Putamen (tissue), 1 donor: ENCODE results near the gene CPM.

Experiments used
- DNase-seq: peaks from one replicate; pipeline ENCODE4 v3.0.0-alpha.2; 2016; ENCODE audit warnings: low spot score

The CPM gene

DNA sequence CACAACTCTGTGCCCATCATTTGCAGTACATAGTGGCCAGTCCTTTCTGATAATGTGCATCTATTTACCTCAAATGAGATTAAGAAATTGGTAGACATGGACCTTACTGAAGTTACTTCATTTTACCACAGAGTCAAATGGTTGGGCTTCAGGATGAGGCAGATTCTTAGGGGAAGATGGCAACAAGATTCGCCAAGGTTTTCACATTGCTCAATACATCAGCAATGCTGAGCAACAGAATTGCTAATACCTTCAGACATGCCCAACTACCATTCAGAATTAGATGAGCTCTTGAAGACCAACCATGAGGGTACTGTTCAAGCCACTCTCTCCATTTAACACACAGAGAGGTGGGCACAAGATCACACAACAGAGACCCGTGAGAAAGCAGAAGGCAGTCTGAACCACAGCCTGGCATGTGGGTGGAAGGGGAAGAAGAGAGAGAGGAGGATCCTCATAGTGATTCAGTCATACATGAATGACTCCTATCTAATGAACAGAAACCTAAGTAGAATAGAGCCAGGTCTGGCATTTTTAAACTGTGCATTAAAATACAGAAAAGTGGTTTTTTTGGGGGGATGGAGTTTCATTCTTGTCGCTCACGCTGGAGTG is 28.5 kb downstream of the CPM start:
- DNase-seq = no peak

GRCh38 chr12:68903511-68903910 is 29.5 kb downstream of the CPM start:
- no peak for DNase-seq

DNA sequence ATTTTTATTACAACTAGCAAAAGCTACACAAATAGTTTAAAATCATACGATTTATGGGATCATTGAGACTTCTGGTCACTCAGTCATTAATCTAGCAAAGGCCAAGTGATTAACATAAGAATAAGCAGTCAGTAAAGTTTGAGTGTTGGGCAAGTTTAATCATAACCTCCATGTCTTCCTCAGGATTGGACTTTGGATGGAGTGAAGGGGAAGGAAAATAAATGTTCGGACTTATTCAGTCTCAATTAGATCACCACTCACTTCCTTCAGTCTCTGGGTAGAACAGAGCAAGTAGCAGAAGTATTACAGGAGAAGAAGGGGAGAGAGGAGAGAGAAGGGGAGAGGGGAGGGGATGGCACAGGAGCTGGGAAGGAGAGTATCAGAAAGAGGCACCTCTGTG is 31.4 kb downstream of the CPM start:
- no peak for DNase-seq

DNA sequence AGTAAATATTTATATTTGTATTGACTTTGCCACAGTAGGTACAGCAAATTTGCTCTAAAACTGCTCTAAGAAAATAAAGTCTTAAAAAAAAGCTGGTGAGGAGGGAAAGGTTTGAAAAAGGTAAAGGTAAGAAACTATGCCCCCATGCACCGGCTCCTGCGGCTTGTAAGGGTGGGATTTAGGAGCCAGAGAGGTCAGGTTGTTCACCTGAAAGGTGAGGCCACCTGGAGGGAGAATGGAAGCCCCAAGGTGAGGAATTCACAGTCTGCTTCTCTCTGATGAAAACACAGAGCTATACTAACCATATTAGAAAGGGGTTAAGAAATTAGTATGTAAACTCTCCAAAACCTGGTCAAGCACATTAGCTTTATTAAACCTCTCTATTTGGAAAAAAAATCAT is 31.8 kb downstream of the CPM start:
- DNase-seq = no peak

DNA sequence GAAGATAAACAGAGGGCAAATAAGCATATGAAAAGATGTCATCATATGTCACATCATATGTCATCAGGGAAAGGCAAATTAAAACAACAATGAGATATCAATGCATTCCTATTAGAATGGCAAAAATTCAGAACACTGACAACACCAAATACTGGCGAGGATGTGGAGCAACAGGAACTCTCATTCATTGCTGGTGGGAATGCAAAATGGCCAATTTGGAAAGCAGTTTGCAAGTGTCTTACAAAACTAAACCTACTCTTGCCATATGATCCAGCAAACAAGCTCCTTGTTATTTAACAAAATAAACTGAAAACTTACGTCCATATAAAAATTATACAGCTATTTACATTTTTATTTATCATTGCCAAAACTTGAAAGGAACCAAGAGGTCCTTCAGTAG is 32.7 kb downstream of the CPM start:
- DNase-seq = no peak

DNA sequence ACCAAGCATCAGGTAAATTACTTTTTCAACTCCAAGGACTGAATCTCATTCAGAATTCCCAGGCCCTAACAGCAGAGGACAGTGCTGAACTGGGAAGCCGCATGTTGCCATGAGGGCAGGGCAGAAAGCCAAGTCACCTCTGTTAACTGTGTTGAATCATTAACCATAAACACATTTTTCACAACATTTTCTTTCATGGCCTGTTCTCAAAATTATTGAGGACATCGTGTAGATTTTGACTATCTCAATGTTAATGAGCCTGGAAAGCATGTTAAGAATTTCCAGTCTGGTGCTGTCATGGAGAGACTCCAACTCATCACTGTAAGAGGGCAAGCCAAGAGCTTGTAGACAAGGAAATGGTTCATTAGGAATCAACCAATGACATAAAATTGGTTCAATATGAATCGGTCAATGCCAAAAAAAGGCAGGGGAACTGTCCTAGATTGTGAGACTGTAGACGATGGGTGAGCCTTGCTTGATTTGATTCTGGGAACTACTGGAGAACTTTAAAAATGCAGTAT is 33.7 kb downstream of the CPM start:
- DNase-seq = no peak

GRCh38 chr12:68896881-68897540 is 36.0 kb downstream of the CPM start:
- DNase-seq = no peak

- DNase-seq = no peak
Measured at GRCh38 chr12:68894276-68894855, 38.6 kb downstream of the CPM start.

DNA sequence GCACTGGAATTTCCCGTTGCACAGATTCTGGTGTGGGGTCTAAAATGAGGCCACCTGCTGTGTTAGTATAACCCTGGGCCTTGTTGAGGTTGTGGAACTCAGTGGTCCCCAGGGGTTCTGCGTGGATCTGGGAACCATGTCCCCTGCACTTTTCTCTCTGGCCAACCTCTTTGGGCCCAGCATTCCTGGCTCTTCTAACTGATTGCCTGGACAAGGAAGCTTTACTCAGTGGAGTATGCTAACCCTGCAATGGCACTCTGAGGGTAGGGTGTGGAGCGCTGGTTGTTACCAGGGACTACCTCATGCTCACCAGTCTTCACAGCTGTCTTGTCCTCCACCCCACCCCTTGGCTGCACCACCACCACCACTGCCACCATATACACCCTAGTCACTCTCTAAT is 39.2 kb downstream of the CPM start:
- no peak for DNase-seq

DNA sequence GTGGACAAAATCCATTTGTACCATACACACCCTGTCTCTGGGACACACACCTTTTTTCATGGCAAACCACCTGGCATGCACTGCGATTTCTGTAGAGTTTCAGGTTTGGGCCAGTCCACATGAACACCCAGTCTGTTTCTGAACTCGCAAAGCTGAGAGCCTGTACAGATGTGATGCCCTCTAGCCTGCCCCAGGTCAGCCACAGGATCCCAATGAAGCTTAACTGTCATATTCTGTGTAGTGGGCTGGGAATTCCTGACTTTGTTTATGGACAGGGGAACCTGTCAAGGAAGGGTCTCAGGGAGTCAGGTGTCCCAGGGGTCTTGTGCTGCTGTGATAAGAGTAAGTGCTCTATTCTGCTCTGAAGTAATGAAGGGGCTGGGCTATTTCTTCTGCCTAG is 39.8 kb downstream of the CPM start:
- no peak for DNase-seq

GRCh38 chr12:68891141-68891540 is 41.8 kb downstream of the CPM start:
- no peak for DNase-seq

- DNase-seq = no peak
Measured at GRCh38 chr12:68890701-68891113, 42.3 kb downstream of the CPM start.

GRCh38 chr12:68888243-68888642 is 44.7 kb downstream of the CPM start:
- DNase-seq = no peak

DNA sequence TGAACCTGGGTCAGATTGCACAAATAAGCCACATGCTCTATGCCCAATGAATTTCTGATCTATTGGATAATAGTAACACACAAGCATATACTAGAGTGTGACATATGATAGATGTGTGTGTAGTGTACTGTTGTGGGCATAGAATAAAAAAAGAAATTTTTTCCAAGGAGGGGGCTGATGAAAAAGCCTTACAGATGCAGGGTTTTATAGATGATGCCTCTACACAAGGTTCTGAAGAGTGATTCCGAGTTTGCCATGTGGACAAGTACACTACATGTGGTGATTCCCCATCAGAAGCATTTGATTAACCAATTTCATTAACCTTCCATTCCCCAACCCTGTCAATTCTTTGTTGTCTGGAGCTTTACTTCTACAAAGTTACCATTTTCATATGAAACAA is 45.3 kb downstream of the CPM start:
- no peak for DNase-seq

DNA sequence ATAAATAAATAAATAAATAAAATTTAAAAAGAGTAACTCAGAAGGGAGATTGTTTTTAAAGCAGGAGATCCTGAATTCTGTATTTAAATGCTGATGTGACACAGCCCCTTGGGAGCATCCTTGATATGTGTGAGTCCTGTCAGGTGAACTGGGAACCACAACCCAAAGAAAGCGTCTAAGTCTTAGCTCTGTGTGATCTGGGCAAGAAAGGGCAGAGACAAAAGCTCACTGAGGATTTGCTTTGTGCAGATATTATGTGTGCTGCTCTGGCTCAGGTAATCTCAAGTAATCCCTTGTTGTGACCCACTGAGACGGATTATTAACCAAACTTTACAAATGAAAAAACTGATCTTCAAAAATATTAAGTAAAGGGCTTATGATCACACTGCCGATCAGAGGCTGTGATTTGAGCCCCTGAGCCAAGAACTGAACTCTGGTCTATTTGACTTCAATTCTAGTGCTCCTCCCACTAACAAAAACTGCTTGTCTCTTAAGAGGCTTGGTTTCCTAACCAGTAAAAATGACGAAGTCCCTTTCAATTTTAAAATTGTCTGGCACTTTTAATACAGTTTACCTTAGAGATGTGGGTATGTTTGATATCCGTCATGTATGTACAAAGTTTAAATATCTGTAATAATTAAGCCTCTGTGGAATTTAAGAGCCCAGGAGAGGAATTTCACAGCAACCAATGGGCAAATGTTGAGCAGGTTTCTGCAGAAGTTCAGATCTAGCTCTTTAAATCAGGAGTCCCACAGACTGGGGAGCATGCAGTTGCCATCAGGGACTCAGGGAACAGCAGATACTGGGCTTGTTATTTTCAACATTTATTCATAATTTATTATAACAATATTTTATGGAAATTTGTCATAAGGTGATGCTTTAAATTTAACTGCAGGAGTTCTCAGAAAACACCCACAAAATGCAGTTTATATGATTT is 46.1 kb downstream of the CPM start:
- no peak for DNase-seq

GRCh38 chr12:68885381-68885780 is 47.6 kb downstream of the CPM start:
- DNase-seq = no peak

GRCh38 chr12:68884251-68884650 is 48.7 kb downstream of the CPM start:
- no peak for DNase-seq

DNA sequence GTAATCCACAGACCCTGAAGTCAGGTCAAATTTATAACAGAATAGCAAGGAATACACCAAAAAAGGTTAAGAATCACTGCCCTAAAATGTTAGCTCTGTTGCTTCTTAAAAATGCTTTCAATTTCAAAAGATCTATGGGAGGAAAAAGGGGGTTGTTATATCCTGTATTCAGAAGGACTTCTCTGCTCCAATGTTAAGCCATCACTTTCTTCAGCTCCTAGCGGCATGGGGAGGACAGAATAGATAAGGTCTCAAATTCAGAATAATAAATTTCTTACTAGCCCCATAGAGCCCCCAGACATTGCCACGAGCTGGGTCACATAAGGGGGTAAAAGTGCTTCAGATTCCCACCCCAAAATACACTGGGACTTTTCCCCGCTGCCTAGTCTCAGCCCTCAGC is 49.8 kb downstream of the CPM start:
- DNase-seq = no peak

- no peak for DNase-seq
Measured at GRCh38 chr12:68882251-68882964, 50.6 kb downstream of the CPM start.

DNA sequence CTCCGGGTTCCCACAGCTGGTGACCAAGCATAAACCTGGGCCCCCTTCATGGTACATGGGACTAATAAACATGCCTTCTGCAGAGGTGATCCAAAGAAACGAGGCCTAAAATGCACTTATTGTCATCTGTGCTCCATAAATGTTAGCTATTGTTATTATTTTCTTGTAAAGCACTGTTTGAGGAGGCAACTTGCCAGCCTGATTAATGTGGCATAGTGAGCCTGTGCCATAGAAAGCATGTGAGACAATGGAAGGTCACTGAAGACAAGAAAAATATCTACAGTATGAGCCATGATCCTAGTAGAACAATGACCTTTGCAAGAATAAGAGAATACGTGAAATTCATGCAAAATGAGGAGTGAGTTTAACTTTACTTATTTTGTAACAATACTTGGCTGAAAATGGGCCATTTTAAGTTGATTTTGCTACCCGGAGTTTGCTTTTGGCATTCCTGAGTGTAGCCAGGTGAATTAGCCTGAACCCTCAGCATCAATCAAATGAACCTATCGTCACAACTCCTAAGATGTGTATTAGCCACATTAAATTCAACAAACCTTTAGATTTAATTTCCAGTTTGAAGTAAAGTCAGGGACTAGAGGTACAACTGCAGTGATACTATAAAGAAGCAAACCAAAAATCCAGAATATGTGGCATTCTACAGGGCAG is 52.2 kb downstream of the CPM start:
- DNase-seq = no peak

DNA sequence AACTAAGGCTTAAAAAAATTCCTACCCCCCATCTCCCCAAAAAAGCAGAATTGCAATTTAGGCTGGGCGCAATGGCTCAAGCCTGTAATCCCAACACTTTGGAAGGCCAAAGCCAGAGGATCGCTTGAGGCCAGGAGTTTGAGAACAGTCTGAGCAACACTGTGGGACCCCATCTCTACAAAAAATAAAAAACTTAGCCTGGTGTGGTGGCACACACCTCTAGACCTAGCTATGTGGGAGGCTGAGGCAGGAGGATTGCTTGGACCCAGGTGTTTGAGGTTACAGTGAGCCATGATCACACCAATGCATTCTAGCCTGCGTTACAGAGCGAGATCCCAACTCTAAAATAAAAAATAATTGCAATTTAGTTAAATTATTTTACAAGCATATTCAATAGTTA is 54.1 kb downstream of the CPM start:
- DNase-seq = no peak
